Mesendoderm (in vitro differentiated cells): ENCODE data around the gene CEP135.

Experiments used
- DNase-seq: peaks from one replicate; pipeline ENCODE4 v3.0.0; 2013
- H2AK5ac ChIP-seq: 2 replicates; pipeline ENCODE4 v1.6.1; 2013; ENCODE audit warnings: low read length, inconsistent platforms
- H2BK120ac ChIP-seq: 2 replicates; pipeline ENCODE4 v1.6.1; 2013; ENCODE audit warnings: low read depth, mild to moderate bottlenecking, low read length, moderate library complexity, mixed read lengths
- H2BK15ac ChIP-seq: replicated peaks from 2 replicates; pipeline ENCODE4 v1.6.1; 2013; ENCODE audit warnings: low read depth, mild to moderate bottlenecking, moderate library complexity
- H2BK5ac ChIP-seq: 2 replicates; pipeline ENCODE4 v1.6.1; 2013; ENCODE audit warnings: low read length, inconsistent platforms
- H3K18ac ChIP-seq: 2 replicates; pipeline ENCODE4 v1.6.1; 2013; ENCODE audit warnings: mild to moderate bottlenecking, low read length, mixed read lengths
- H3K23ac ChIP-seq: one replicate; pipeline ENCODE4 v1.6.1; 2013; ENCODE audit warnings: low read length
- H3K27ac ChIP-seq: 2 replicates; pipeline ENCODE4 v1.5.1; 2013; ENCODE audit warnings: low read depth, mild to moderate bottlenecking, inconsistent platforms, low read length, moderate library complexity
- H3K27me3 ChIP-seq: 2 replicates; pipeline ENCODE4 v1.6.1; 2013; ENCODE audit warnings: low read length, control low read depth, mild to moderate bottlenecking, inconsistent platforms; ENCODE audit not compliant: insufficient read depth, poor library complexity
- H3K36me3 ChIP-seq: 2 replicates; pipeline ENCODE4 v1.6.1; 2013; ENCODE audit warnings: low read length, inconsistent platforms; ENCODE audit not compliant: control insufficient read depth, insufficient read depth
- H3K4ac ChIP-seq: one replicate; pipeline ENCODE4 v1.6.1; 2013; ENCODE audit warnings: low read depth, mild to moderate bottlenecking, low read length, moderate library complexity
- H3K4me1 ChIP-seq: 2 replicates; pipeline ENCODE4 v1.6.1; 2013; ENCODE audit warnings: low read depth, low read length, inconsistent platforms; ENCODE audit not compliant: control insufficient read depth
- H3K4me2 ChIP-seq: 2 replicates; pipeline ENCODE4 v1.6.1; 2013; ENCODE audit warnings: low read length
- H3K4me3 ChIP-seq: 2 replicates; pipeline ENCODE4 v1.5.1; 2013; ENCODE audit warnings: mild to moderate bottlenecking, low read length
- H3K56ac ChIP-seq: one replicate; pipeline ENCODE4 v1.6.1; 2013; ENCODE audit warnings: low read length
- H3K79me1 ChIP-seq: 2 replicates; pipeline ENCODE4 v1.6.1; 2013; ENCODE audit warnings: low read length, inconsistent platforms
- H3K79me2 ChIP-seq: 2 replicates; pipeline ENCODE4 v1.6.1; 2013; ENCODE audit warnings: mild to moderate bottlenecking, low read length; ENCODE audit not compliant: control insufficient read depth, insufficient read depth
- H3K9ac ChIP-seq: 2 replicates; pipeline ENCODE4 v1.6.1; 2013; ENCODE audit warnings: low read length, inconsistent platforms
- H4K5ac ChIP-seq: one replicate; pipeline ENCODE4 v1.6.1; 2013; ENCODE audit warnings: low read length
- H4K8ac ChIP-seq: one replicate; pipeline ENCODE4 v1.6.1; 2013; ENCODE audit warnings: low read depth, mild to moderate bottlenecking, control low read depth, low read length, moderate library complexity
- WGBS: extraction: QIAGEN DNeasy Blood & Tissue Kit; methylation state at CpG from one replicate; pipeline ENCODE4 v1.1.7; 2013; ENCODE audit warnings: low lambda C conversion rate, missing lambda C conversion rate; ENCODE audit not compliant: insufficient coverage; ENCODE audit errors: extremely low coverage; 5-methylcytosine and 5-hydroxymethylcytosine counted together

CEP135 gene

DNA sequence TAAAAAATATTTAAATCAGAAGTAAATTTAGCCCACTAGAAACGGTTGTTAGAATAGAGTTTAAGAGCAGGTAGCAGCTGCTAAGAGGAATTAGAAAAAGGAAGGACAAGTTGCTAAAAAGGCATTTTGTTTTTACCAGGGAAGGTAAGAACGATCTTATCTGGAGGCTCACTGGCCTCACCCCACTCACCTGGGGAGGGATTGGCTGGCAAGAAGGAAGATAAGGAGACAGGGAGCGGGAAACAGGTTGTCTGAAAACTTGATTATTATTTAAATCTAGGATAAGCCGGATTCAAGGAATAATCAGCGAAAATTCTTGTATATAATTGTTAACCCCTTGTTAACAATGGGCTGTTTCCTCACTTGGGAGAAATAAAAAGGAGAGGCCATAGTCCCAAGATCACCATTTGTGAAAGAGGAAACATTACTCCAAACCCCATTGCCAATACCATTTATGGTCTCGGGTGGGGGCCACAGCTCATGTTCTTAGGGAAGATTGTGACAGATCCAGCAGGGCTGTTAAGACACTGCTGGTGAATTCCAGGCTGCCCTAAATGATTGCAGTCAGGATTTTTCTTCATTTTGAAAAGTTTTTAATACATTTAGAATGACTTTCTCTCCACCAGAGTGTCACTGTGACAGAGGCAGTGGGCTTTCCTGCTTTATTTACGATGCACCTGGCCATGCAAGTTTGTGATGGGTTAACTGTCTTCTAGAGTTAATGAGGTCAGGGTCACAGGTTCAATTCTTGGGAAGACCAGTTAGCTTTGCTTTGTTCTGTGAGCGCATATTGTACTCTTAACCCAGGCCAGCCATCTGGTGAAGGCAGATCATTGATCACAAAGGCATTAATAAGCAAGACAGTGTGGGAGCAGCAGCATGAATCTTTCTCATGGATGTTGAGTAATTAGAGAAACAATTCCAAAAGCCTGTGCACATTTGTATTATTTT is 106.6 kb downstream of the CEP135 start:
- no peak overlapping the region for H3K4me3 ChIP-seq

DNA sequence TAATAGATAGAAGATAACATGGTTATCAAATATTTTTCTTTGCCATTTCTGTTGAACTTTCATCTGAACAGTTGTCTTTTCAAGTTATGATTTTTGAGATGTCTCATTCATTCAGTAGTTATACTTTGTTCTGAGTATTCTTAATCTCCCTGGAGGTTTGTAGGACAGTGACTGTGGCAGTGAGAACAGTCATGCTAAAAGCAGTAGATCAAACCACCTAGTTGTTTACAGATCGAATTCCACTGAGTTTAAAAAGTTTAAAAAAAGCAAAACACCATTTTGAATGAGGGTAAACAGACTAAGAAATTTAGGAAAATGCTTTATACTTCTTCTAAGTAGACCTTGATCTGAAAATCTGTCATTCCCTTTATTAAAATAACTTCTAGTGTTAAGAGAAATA is 107.2 kb downstream of the CEP135 start:
- no peak overlapping the region for H3K9ac ChIP-seq
- H3K56ac ChIP-seq = no peak overlapping the region
- H4K5ac ChIP-seq = no peak overlapping the region
- H3K4me1 ChIP-seq = peaks cover 7% of the 10 kb centered on the region
- H3K27ac ChIP-seq = no peak overlapping the region
- no peak overlapping the region for H3K4me2 ChIP-seq
- H3K36me3 ChIP-seq = no peaks in the 10 kb centered on the region
- no peak overlapping the region for H2BK120ac ChIP-seq
- H4K8ac ChIP-seq = no peak overlapping the region
- peaks cover 21% of the 10 kb centered on the region for H3K79me2 ChIP-seq
- H3K18ac ChIP-seq = no peak overlapping the region
- no peak overlapping the region for H2BK5ac ChIP-seq
- WGBS = no CpG with 5 or more reads among the region's 1 CpG
- H3K4me3 ChIP-seq = no peak overlapping the region
- H3K27me3 ChIP-seq = no peaks in the 10 kb centered on the region
- DNase-seq = no peak
- no peak overlapping the region for H3K23ac ChIP-seq
- no peak overlapping the region for H3K4ac ChIP-seq
- H2BK15ac ChIP-seq = no peak overlapping the region
- peaks cover 12% of the 10 kb centered on the region for H3K79me1 ChIP-seq
- H2AK5ac ChIP-seq = no peak overlapping the region

More for the DNA sequence above, 106.6 kb downstream of the CEP135 start:
- H2AK5ac ChIP-seq = no peak overlapping the region
- no peak overlapping the region for H3K18ac ChIP-seq
- H4K5ac ChIP-seq = no peak overlapping the region
- H3K23ac ChIP-seq = no peak overlapping the region
- no CpG with 5 or more reads among the region's 8 CpGs for WGBS
- peak overlapping the region; percentile 64 for H2BK5ac ChIP-seq
- H2BK15ac ChIP-seq = no peak overlapping the region
- H3K79me2 ChIP-seq = peaks cover 20% of the 10 kb centered on the region
- H3K4me1 ChIP-seq = peaks cover 7% of the 10 kb centered on the region
- peak; percentile 76 for DNase-seq
- H3K4ac ChIP-seq = no peak overlapping the region
- peak overlapping the region; percentile 43 for H3K56ac ChIP-seq
- H3K9ac ChIP-seq = peak overlapping the region; percentile 17
- no peak overlapping the region for H4K8ac ChIP-seq
- H3K36me3 ChIP-seq = no peaks in the 10 kb centered on the region
- no peak overlapping the region for H3K27ac ChIP-seq
- no peaks in the 10 kb centered on the region for H3K27me3 ChIP-seq
- peaks cover 12% of the 10 kb centered on the region for H3K79me1 ChIP-seq
- H3K4me2 ChIP-seq = no peak overlapping the region
- H2BK120ac ChIP-seq = no peak overlapping the region

DNA sequence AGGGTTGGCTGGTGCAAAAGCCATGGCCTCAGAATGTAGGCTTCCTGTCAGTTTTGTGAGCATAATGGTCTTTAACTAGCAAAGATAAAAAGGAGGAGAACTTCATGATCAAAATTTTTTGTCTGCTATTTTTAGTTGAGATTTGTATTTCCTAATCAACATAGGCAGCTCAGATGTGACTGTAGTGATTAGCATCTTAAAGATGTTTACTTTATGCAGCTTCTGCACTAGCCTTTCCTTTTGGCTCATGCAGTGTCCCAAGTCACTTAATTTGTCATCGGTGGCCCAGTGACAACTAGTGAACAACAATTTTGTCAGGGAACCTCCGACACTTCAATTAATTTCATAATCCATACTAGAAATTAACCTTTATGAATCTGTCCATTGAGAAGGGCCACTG is 109.8 kb downstream of the CEP135 start:
- WGBS = no CpG with 5 or more reads among the region's 2 CpGs
- no peak for DNase-seq
- no peak overlapping the region for H4K8ac ChIP-seq
- H3K23ac ChIP-seq = no peak overlapping the region
- no peak overlapping the region for H3K9ac ChIP-seq
- H3K27me3 ChIP-seq = no peaks in the 10 kb centered on the region
- H2BK15ac ChIP-seq = no peak overlapping the region
- H3K4me3 ChIP-seq = no peak overlapping the region
- no peak overlapping the region for H2BK5ac ChIP-seq
- peaks cover 15% of the 10 kb centered on the region for H3K79me1 ChIP-seq
- no peaks in the 10 kb centered on the region for H3K36me3 ChIP-seq
- H2BK120ac ChIP-seq = no peak overlapping the region
- no peak overlapping the region for H3K27ac ChIP-seq
- H3K4ac ChIP-seq = no peak overlapping the region
- H4K5ac ChIP-seq = no peak overlapping the region
- peaks cover 4% of the 10 kb centered on the region for H3K4me1 ChIP-seq
- H2AK5ac ChIP-seq = no peak overlapping the region
- H3K18ac ChIP-seq = no peak overlapping the region
- no peak overlapping the region for H3K56ac ChIP-seq
- H3K79me2 ChIP-seq = peaks cover 25% of the 10 kb centered on the region
- no peak overlapping the region for H3K4me2 ChIP-seq

GRCh38 chr4:56060036-56060435 is 111.3 kb downstream of the CEP135 start:
- H3K23ac ChIP-seq = no peak overlapping the region
- peaks cover 4% of the 10 kb centered on the region for H3K4me1 ChIP-seq
- H4K8ac ChIP-seq = no peak overlapping the region
- H2BK5ac ChIP-seq = no peak overlapping the region
- WGBS = no CpG with 5 or more reads among the region's 7 CpGs
- no peak overlapping the region for H3K4ac ChIP-seq
- no peak overlapping the region for H2BK15ac ChIP-seq
- H3K79me2 ChIP-seq = peaks cover 28% of the 10 kb centered on the region
- no peak overlapping the region for H3K18ac ChIP-seq
- no peaks in the 10 kb centered on the region for H3K27me3 ChIP-seq
- no peak overlapping the region for H2BK120ac ChIP-seq
- DNase-seq = no peak
- no peak overlapping the region for H2AK5ac ChIP-seq
- H3K27ac ChIP-seq = no peak overlapping the region
- no peak overlapping the region for H3K56ac ChIP-seq
- peaks cover 22% of the 10 kb centered on the region for H3K79me1 ChIP-seq
- H3K36me3 ChIP-seq = no peaks in the 10 kb centered on the region
- H3K4me2 ChIP-seq = no peak overlapping the region
- no peak overlapping the region for H4K5ac ChIP-seq
- no peak overlapping the region for H3K4me3 ChIP-seq
- no peak overlapping the region for H3K9ac ChIP-seq

GRCh38 chr4:56062106-56062505 is 113.4 kb downstream of the CEP135 start:
- H3K4me3 ChIP-seq = no peak overlapping the region
- H3K27ac ChIP-seq = no peak overlapping the region
- no peak overlapping the region for H4K8ac ChIP-seq
- no peak for DNase-seq
- no peaks in the 10 kb centered on the region for H3K36me3 ChIP-seq
- H3K4ac ChIP-seq = no peak overlapping the region
- no peak overlapping the region for H2BK120ac ChIP-seq
- no CpG with 5 or more reads among the region's 3 CpGs for WGBS
- no peak overlapping the region for H2BK15ac ChIP-seq
- no peak overlapping the region for H3K56ac ChIP-seq
- H3K4me2 ChIP-seq = no peak overlapping the region
- no peak overlapping the region for H3K18ac ChIP-seq
- no peak overlapping the region for H3K23ac ChIP-seq
- H3K27me3 ChIP-seq = no peaks in the 10 kb centered on the region
- H2BK5ac ChIP-seq = no peak overlapping the region
- H3K79me2 ChIP-seq = peaks cover 28% of the 10 kb centered on the region
- no peak overlapping the region for H3K9ac ChIP-seq
- no peak overlapping the region for H2AK5ac ChIP-seq
- H3K4me1 ChIP-seq = no peaks in the 10 kb centered on the region
- no peak overlapping the region for H4K5ac ChIP-seq
- peaks cover 24% of the 10 kb centered on the region for H3K79me1 ChIP-seq
